HepG2 (cell line): ENCODE results near the gene LRRC8E. TPM values are rescaled to one million over a fixed set of nuclear protein-coding genes. Genes with fewer than 3 reads are reported as not detected.

Experiments used
- BRF2 ChIP-seq: sonication (generic); formaldehyde crosslinking; IDR thresholded peaks from 2 replicates; pipeline ENCODE4 v1.8.1; 2022; ENCODE audit warnings: mild to moderate bottlenecking, missing genetic modification reagents
- CENPBD1 ChIP-seq: sonication (generic); formaldehyde crosslinking; IDR thresholded peaks from 2 replicates; pipeline ENCODE4 v1.8.0; 2022; ENCODE audit warnings: missing genetic modification reagents, low read depth, mild to moderate bottlenecking, borderline replicate concordance
- DBP ChIP-seq: sonication (generic); formaldehyde crosslinking; IDR thresholded peaks from 2 replicates; pipeline ENCODE4 v1.4.0; 2020; ENCODE audit warnings: missing genetic modification reagents; ENCODE audit errors: not compliant biosample characterization
- DPF2 ChIP-seq: sonication (generic); formaldehyde crosslinking; IDR thresholded peaks from 2 replicates; pipeline ENCODE4 v1.4.0; 2020; ENCODE audit warnings: mild to moderate bottlenecking, low read depth, missing genetic modification reagents, borderline replicate concordance
- FOXM1 ChIP-seq: sonication (generic); formaldehyde crosslinking; IDR thresholded peaks from 2 replicates; pipeline ENCODE4 v1.5.0; 2020; ENCODE audit warnings: missing genetic modification reagents
- HDAC1 ChIP-seq: sonication (generic); formaldehyde crosslinking; IDR thresholded peaks from 2 replicates; pipeline ENCODE4 v1.5.1; 2020; ENCODE audit warnings: mild to moderate bottlenecking, missing genetic modification reagents
- JDP2 ChIP-seq: sonication (generic); formaldehyde crosslinking; IDR thresholded peaks from 2 replicates; pipeline ENCODE4 v1.8.1; 2022; ENCODE audit warnings: missing genetic modification reagents, borderline replicate concordance
- KLF13 ChIP-seq: sonication (generic); formaldehyde crosslinking; IDR thresholded peaks from 2 replicates; pipeline ENCODE4 v1.4.0; 2020; ENCODE audit warnings: mild to moderate bottlenecking, missing genetic modification reagents
- MLLT10 ChIP-seq: sonication (generic); formaldehyde crosslinking; IDR thresholded peaks from 2 replicates; pipeline ENCODE4 v1.4.0; 2020; ENCODE audit warnings: missing genetic modification reagents
- MTA3 ChIP-seq: sonication (generic); formaldehyde crosslinking; IDR thresholded peaks from 2 replicates; pipeline ENCODE4 v1.4.0; 2020; ENCODE audit warnings: missing genetic modification reagents
- NFE2L1 ChIP-seq: sonication (generic); formaldehyde crosslinking; IDR thresholded peaks from 2 replicates; pipeline ENCODE4 v1.4.0; 2020; ENCODE audit warnings: missing genetic modification reagents, mild to moderate bottlenecking, borderline replicate concordance
- NFKBIZ ChIP-seq: IDR thresholded peaks from 2 replicates; pipeline ENCODE4 v1.6.1; 2018; ENCODE audit warnings: missing genetic modification reagents, missing compliant biosample characterization
- NFYB ChIP-seq: sonication (generic); formaldehyde crosslinking; IDR thresholded peaks from 2 replicates; pipeline ENCODE4 v1.4.0; 2020; ENCODE audit warnings: missing genetic modification reagents
- PHB2 ChIP-seq: fragments of 450-650 bp; IDR thresholded peaks from 2 replicates; pipeline ENCODE4 v1.6.1; 2018; ENCODE audit not compliant: partially characterized antibody
- RARA ChIP-seq: IDR thresholded peaks from 2 replicates; pipeline ENCODE4 v1.6.1; 2016; ENCODE audit warnings: missing genetic modification reagents, missing compliant biosample characterization
- RFXAP ChIP-seq: sonication (generic); formaldehyde crosslinking; IDR thresholded peaks from 2 replicates; pipeline ENCODE4 v1.4.0; 2020; ENCODE audit warnings: missing genetic modification reagents, borderline replicate concordance
- SMARCE1 ChIP-seq: fragments of 450-650 bp; IDR thresholded peaks from 2 replicates; pipeline ENCODE4 v1.6.1; 2017; ENCODE audit warnings: borderline replicate concordance
- SP5 ChIP-seq: IDR thresholded peaks from 2 replicates; pipeline ENCODE4 v1.6.1; 2016; ENCODE audit warnings: low read depth, borderline replicate concordance
- TAF15 ChIP-seq: fragments of 200-400 bp; formaldehyde crosslinking; IDR thresholded peaks from one replicate; pipeline ENCODE4 v1.6.1; 2018; ENCODE audit warnings: mild to moderate bottlenecking, low read depth, low read length; ENCODE audit not compliant: poor library complexity, severe bottlenecking
- ZBTB21 ChIP-seq: sonication (generic); formaldehyde crosslinking; IDR thresholded peaks from 2 replicates; pipeline ENCODE4 v1.4.0; 2020; ENCODE audit warnings: missing genetic modification reagents
- ZBTB34 ChIP-seq: sonication (generic); formaldehyde crosslinking; IDR thresholded peaks from 2 replicates; pipeline ENCODE4 v1.8.0; 2022; ENCODE audit warnings: mild to moderate bottlenecking, missing genetic modification reagents
- ZBTB43 ChIP-seq: sonication (generic); formaldehyde crosslinking; conservative IDR thresholded peaks from 2 replicates; pipeline ENCODE4 v1.4.0; 2020; ENCODE audit warnings: missing genetic modification reagents
- ZBTB8A ChIP-seq: sonication (generic); formaldehyde crosslinking; IDR thresholded peaks from 2 replicates; pipeline ENCODE4 v1.4.0; 2020; ENCODE audit warnings: mild to moderate bottlenecking, low read depth, missing genetic modification reagents, borderline replicate concordance
- ZNF20 ChIP-seq: sonication (generic); formaldehyde crosslinking; IDR thresholded peaks from 2 replicates; pipeline ENCODE4 v1.4.0; 2020; ENCODE audit warnings: mild to moderate bottlenecking, moderate library complexity, missing genetic modification reagents
- ZNF205 ChIP-seq: IDR thresholded peaks from 2 replicates; pipeline ENCODE4 v1.6.1; 2018; ENCODE audit warnings: missing biosample characterization, missing genetic modification reagents
- ZNF550 ChIP-seq: sonication (generic); formaldehyde crosslinking; IDR thresholded peaks from 2 replicates; pipeline ENCODE4 v1.4.0; 2020; ENCODE audit warnings: mild to moderate bottlenecking, missing genetic modification reagents, borderline replicate concordance
- ZNF552 ChIP-seq: sonication (generic); formaldehyde crosslinking; IDR thresholded peaks from 2 replicates; pipeline ENCODE4 v1.9.0; 2022; ENCODE audit warnings: missing genetic modification reagents, mild to moderate bottlenecking, borderline replicate concordance
- ZNF773 ChIP-seq: sonication (generic); formaldehyde crosslinking; IDR thresholded peaks from 2 replicates; pipeline ENCODE4 v1.4.0; 2020; ENCODE audit warnings: missing genetic modification reagents, borderline replicate concordance
- ZNF879 ChIP-seq: sonication (generic); formaldehyde crosslinking; IDR thresholded peaks from 2 replicates; pipeline ENCODE4 v1.8.1; 2023; ENCODE audit warnings: missing genetic modification reagents
- polyA plus RNA-seq, 8 experiments: library from polyadenylated mRNA; depleted of rRNA in 3 of 8; stranded (reverse) in 7 of 8; unstranded in 1 of 8; fragments of >200 nt; fragmentation: Illumina TruSeq in 4 of 8; extraction: Trizol in 4 of 8; gene quantifications; 2 replicates each; pipeline versions ENCODE4 v1.2.1 to v1.2.3, GENCODE V29; 2011 to 2016; ENCODE audit warnings: low read depth in 4 of 8, missing spikeins in 1 of 8, mixed read lengths in 1 of 8; ENCODE audit not compliant: insufficient read depth in 1 of 8
- total RNA-seq, 5 experiments: library from RNA; depleted of rRNA; stranded (reverse); fragments of >200 nt; fragmentation: Illumina TruSeq; extraction: Trizol; gene quantifications; 2 replicates each; pipeline ENCODE4 v1.2.3, GENCODE V29; 2016; ENCODE audit warnings: low read depth in 1 of 5

Gene LRRC8E
- total and polyA plus RNA-seq, 2 of the 13 experiments (the other 11 are each of a cell fraction or from before 2014, with no cell fraction given), result 8.0 to 10.3 TPM

GRCh38 chr19:7897292-7897691, 9.0 kb downstream of the LRRC8E start (continued):
- TF ChIP-seq ZBTB21 (no peak), NFE2L1 (CRISPR knock-in tag) (no peak), ZNF550 (CRISPR knock-in tag) (no peak), ZNF879 (CRISPR knock-in tag) (no peak), TAF15 (no peak), ZNF552 (no peak), JDP2 (no peak), FOXM1 (no peak), ZNF205 (no peak; the same call in 1 of the 2 replicates), DPF2 (CRISPR knock-in tag) (peak; percentile 49; the same call in 1 of the 2 replicates), ZNF773 (CRISPR knock-in tag) (no peak), HDAC1 (CRISPR knock-in tag) (peak; percentile 67), PHB2 (no peak), DBP (no peak), ZNF20 (CRISPR knock-in tag) (no peak), CENPBD1 (no peak), ZBTB8A (CRISPR knock-in tag) (no peak), SMARCE1 (no peak), RFXAP (CRISPR knock-in tag) (no peak), MLLT10 (CRISPR knock-in tag) (no peak), SP5 (CRISPR knock-in tag) (no peak), NFYB (CRISPR knock-in tag) (no peak), BRF2 (CRISPR knock-in tag) (no peak), NFKBIZ (CRISPR knock-in tag) (no peak), KLF13 (CRISPR knock-in tag) (no peak), RARA (CRISPR knock-in tag) (peak; percentile 56), ZBTB34 (CRISPR knock-in tag) (no peak), MTA3 (CRISPR knock-in tag) (no peak), ZBTB43 (0 out of 2 replicates have a peak, but pooled peaks have one; percentile 48)
